HepG2 (cell line): ENCODE measurements around the gene FCHO1. TPM values are rescaled to one million over a fixed set of nuclear protein-coding genes. Genes with fewer than 3 reads are reported as not detected.

Source experiments
- AKAP8 ChIP-seq: sonication (generic); formaldehyde crosslinking; IDR thresholded peaks from 2 replicates; pipeline ENCODE4 v1.5.1; 2020; ENCODE audit warnings: mild to moderate bottlenecking, missing genetic modification reagents
- ETV6 ChIP-seq: sonication (generic); formaldehyde crosslinking; conservative IDR thresholded peaks from 2 replicates; pipeline ENCODE4 v1.4.0; 2020; ENCODE audit warnings: missing genetic modification reagents
- FOSL1 ChIP-seq: sonication (generic); formaldehyde crosslinking; IDR thresholded peaks from 2 replicates; pipeline ENCODE4 v1.9.0; 2021; ENCODE audit warnings: missing genetic modification reagents, borderline replicate concordance
- FOXK1 ChIP-seq: sonication (generic); formaldehyde crosslinking; IDR thresholded peaks from 2 replicates; pipeline ENCODE4 v1.4.0; 2020; ENCODE audit warnings: low read depth, missing genetic modification reagents, borderline replicate concordance
- HNF1A ChIP-seq, 2 experiments: sonication (generic) in 1 of 2; formaldehyde crosslinking in 1 of 2; IDR thresholded peaks; 2 replicates each; pipeline versions ENCODE4 v1.4.0 to v1.6.1; 2016 to 2020; ENCODE audit warnings: borderline replicate concordance in 1 of 2, low read depth in 1 of 2, mild to moderate bottlenecking in 1 of 2, missing genetic modification reagents in 1 of 2
- KDM3A ChIP-seq: IDR thresholded peaks from 2 replicates; pipeline ENCODE4 v1.6.1; 2018; ENCODE audit warnings: low read depth, missing compliant biosample characterization
- MEIS1 ChIP-seq: sonication (generic); formaldehyde crosslinking; IDR thresholded peaks from 2 replicates; pipeline ENCODE4 v1.9.0; 2021; ENCODE audit warnings: mild to moderate bottlenecking, missing genetic modification reagents, moderate library complexity, borderline replicate concordance
- NONO ChIP-seq, 2 experiments: fragments of 450-650 bp in 1 of 2; sonication (generic) in 1 of 2; formaldehyde crosslinking in 1 of 2; IDR thresholded peaks in 1 of 2; conservative IDR thresholded peaks in 1 of 2; 2 replicates each; pipeline versions ENCODE4 v1.6.1 to v1.8.0; 2017 to 2022; ENCODE audit warnings: mild to moderate bottlenecking in 1 of 2, missing genetic modification reagents in 1 of 2, moderate library complexity in 1 of 2
- NRL ChIP-seq: sonication (generic); formaldehyde crosslinking; IDR thresholded peaks from 2 replicates; pipeline ENCODE4 v1.5.0; 2020; ENCODE audit warnings: missing genetic modification reagents, mild to moderate bottlenecking, moderate library complexity, borderline replicate concordance
- PRDM4 ChIP-seq: sonication (generic); formaldehyde crosslinking; IDR thresholded peaks from 2 replicates; pipeline ENCODE4 v1.9.0; 2021; ENCODE audit warnings: missing genetic modification reagents, borderline replicate concordance
- RAD21 ChIP-seq: fragments of 450-650 bp; formaldehyde crosslinking; IDR thresholded peaks from 2 replicates; pipeline ENCODE4 v1.5.0; 2020; ENCODE audit warnings: mild to moderate bottlenecking
- RARA ChIP-seq: IDR thresholded peaks from 2 replicates; pipeline ENCODE4 v1.6.1; 2016; ENCODE audit warnings: missing genetic modification reagents, missing compliant biosample characterization
- REL ChIP-seq: sonication (generic); formaldehyde crosslinking; conservative IDR thresholded peaks from 2 replicates; pipeline ENCODE4 v1.8.0; 2022; ENCODE audit warnings: mild to moderate bottlenecking, missing genetic modification reagents, moderate library complexity
- SIN3B ChIP-seq: fragments of 150-350 bp; IDR thresholded peaks from 2 replicates; pipeline ENCODE4 v1.6.1; 2014; ENCODE audit warnings: low read length
- SP4 ChIP-seq: sonication (generic); formaldehyde crosslinking; IDR thresholded peaks from 2 replicates; pipeline ENCODE4 v1.8.1; 2023; ENCODE audit warnings: mild to moderate bottlenecking, missing genetic modification reagents
- SRSF9 ChIP-seq: fragments of 200-400 bp; formaldehyde crosslinking; IDR thresholded peaks from 2 replicates; pipeline ENCODE4 v1.6.1; 2018; ENCODE audit warnings: borderline replicate concordance, mild to moderate bottlenecking, low read depth, low read length; ENCODE audit not compliant: insufficient read depth, poor library complexity, severe bottlenecking
- TOE1 ChIP-seq: sonication (generic); formaldehyde crosslinking; IDR thresholded peaks from 2 replicates; pipeline ENCODE4 v1.4.0; 2020; ENCODE audit warnings: mild to moderate bottlenecking, missing genetic modification reagents
- ZMAT5 ChIP-seq: sonication (generic); formaldehyde crosslinking; IDR thresholded peaks from 2 replicates; pipeline ENCODE4 v1.5.0; 2020; ENCODE audit warnings: mild to moderate bottlenecking, low read depth, missing genetic modification reagents, borderline replicate concordance
- ZNF225 ChIP-seq: sonication (generic); formaldehyde crosslinking; IDR thresholded peaks from 2 replicates; pipeline ENCODE4 v1.4.0; 2020; ENCODE audit warnings: mild to moderate bottlenecking, missing genetic modification reagents
- ZNF652 ChIP-seq: IDR thresholded peaks from 2 replicates; pipeline ENCODE4 v1.6.1; 2016; ENCODE audit warnings: low read depth, borderline replicate concordance
- ZNF816 ChIP-seq: sonication (generic); formaldehyde crosslinking; IDR thresholded peaks from 2 replicates; pipeline ENCODE4 v1.8.0; 2022; ENCODE audit warnings: missing genetic modification reagents, mild to moderate bottlenecking, borderline replicate concordance
- ZNF850 ChIP-seq: sonication (generic); formaldehyde crosslinking; conservative IDR thresholded peaks from 2 replicates; pipeline ENCODE4 v1.9.0; 2021; ENCODE audit warnings: mild to moderate bottlenecking, missing genetic modification reagents
- ZNF878 ChIP-seq: sonication (generic); formaldehyde crosslinking; IDR thresholded peaks from 2 replicates; pipeline ENCODE4 v1.8.1; 2023; ENCODE audit warnings: mild to moderate bottlenecking, missing genetic modification reagents, moderate library complexity
- polyA plus RNA-seq, 8 experiments: library from polyadenylated mRNA; depleted of rRNA in 3 of 8; stranded (reverse) in 7 of 8; unstranded in 1 of 8; fragments of >200 nt; fragmentation: Illumina TruSeq in 4 of 8; extraction: Trizol in 4 of 8; gene quantifications; 2 replicates each; pipeline versions ENCODE4 v1.2.1 to v1.2.3, GENCODE V29; 2011 to 2016; ENCODE audit warnings: low read depth in 4 of 8, missing spikeins in 1 of 8, mixed read lengths in 1 of 8; ENCODE audit not compliant: insufficient read depth in 1 of 8
- total RNA-seq, 5 experiments: library from RNA; depleted of rRNA; stranded (reverse); fragments of >200 nt; fragmentation: Illumina TruSeq; extraction: Trizol; gene quantifications; 2 replicates each; pipeline ENCODE4 v1.2.3, GENCODE V29; 2016; ENCODE audit warnings: low read depth in 1 of 5

The FCHO1 gene
- total and polyA plus RNA-seq, 2 of the 13 experiments (the other 11 are each of a cell fraction or from before 2014, with no cell fraction given) = 1.3 to 3.1 TPM

- no peak for TF ChIP-seq TOE1
- no peak for TF ChIP-seq NONO (IDR thresholded peaks at IDR 0.05)
- TF ChIP-seq NONO (CRISPR knock-in tag; conservative IDR thresholded peaks at IDR 0.05) = peak; percentile 30; the same call in 1 of the 2 replicates
- TF ChIP-seq SRSF9 = no peak
- no peak for TF ChIP-seq HNF1A (IDR thresholded peaks at IDR 0.05; ENCODE audit: low read depth)
- TF ChIP-seq HNF1A (CRISPR knock-in tag; IDR thresholded peaks at IDR 0.05; ENCODE audit: borderline replicate concordance) = 0 out of 2 replicates have a peak, but pooled peaks have one; percentile 20
- peak; percentile 62; the same call in 1 of the 2 replicates for TF ChIP-seq KDM3A
- no peak for TF ChIP-seq NRL
- no peak for TF ChIP-seq FOSL1 (CRISPR knock-in tag)
- TF ChIP-seq REL (CRISPR knock-in tag) = no peak
- TF ChIP-seq RAD21 (CRISPR knock-in tag) = no peak
- TF ChIP-seq SP4 (CRISPR knock-in tag) = 0 out of 2 replicates have a peak, but pooled peaks have one; percentile 35
- TF ChIP-seq ZNF225 (CRISPR knock-in tag) = no peak
- no peak for TF ChIP-seq ZNF816
- no peak for TF ChIP-seq ZNF652 (CRISPR knock-in tag)
- TF ChIP-seq AKAP8 = no peak
- no peak for TF ChIP-seq PRDM4 (CRISPR knock-in tag)
- no peak for TF ChIP-seq SIN3B
- TF ChIP-seq FOXK1 (CRISPR knock-in tag) = peak; percentile 97
- peak; percentile 85; the same call in 1 of the 2 replicates for TF ChIP-seq MEIS1 (CRISPR knock-in tag)
- 0 out of 2 replicates have a peak, but pooled peaks have one; percentile 3 for TF ChIP-seq ZNF878 (CRISPR knock-in tag)
- no peak for TF ChIP-seq ZMAT5 (CRISPR knock-in tag)
- TF ChIP-seq ZNF850 (CRISPR knock-in tag) = no peak
- peak; percentile 79 for TF ChIP-seq RARA
- TF ChIP-seq ETV6 (CRISPR knock-in tag) = no peak
These were observed 13.9 kb downstream of the FCHO1 start (continued) for GRCh38 chr19:17765069-17765618.
